ENCODE data around the gene AMIGO1.
A peak's percentile ranks its signal among the peaks of the same experiment; 100 is the strongest.

AMIGO1 gene

GRCh38 chr1:109509176-109510134 lies at the start of gene AMIGO1:
AMIGO1 (minus strand) TSS chr1:109509727; CDS start chr1:109508912, 815 bp downstream.
- DNase-seq: peak; percentile 66

GRCh38 chr1:109557520-109557919 lies 48.0 kb upstream of the AMIGO1 start:
- no peak for DNase-seq

GRCh38 chr1:109556563-109556962 lies 47.0 kb upstream of the AMIGO1 start:
- DNase-seq: no peak

- DNase-seq: peak; percentile 89
These were observed 39.1 kb upstream of the AMIGO1 start, which contains the start of gene GNAI3 for GRCh38 chr1:109548321-109549267. GNAI3 (plus strand) TSS chr1:109548615; CDS start chr1:109548721, 106 bp downstream.

DNA sequence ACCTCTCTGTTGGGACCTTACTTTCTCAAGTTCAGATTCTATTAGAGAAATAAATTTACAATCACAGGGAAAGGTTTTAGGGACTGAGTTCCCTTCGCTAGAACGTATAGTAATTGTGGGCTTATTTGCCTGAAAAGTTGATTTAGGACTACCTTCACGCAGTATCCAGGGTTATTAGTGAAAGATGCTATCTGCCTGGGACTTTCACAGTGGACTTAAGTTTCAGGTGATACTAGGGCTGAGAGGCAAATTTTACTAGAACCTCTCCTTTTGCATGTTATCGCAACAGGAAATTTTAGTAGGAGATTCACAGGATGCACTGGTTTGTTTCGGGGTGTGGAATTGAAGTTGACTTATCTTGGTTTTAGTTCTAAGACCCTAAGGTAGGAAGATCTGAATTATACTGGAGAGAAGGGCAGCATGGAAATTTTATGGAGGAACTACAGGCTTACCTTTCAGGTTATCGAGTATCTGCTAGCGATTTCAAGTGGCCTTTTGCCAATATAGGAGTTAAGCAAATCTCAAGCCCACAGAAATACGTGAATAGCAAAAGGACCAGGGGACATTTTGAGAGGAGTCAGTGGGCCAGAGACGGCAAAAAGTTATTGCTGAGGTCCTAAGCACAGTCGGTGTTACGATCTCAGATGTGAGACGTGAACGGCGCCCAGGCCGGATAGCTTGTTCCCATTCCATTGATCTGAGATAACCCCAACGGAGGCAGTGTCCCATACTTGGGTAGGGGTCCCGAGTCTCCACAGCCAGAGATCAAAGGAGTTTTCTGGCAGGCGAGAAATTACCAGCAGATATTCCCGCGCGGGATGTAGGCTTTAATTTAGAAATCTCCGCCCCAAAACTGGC lies 38.2 kb upstream of the AMIGO1 start:
- peak; percentile 15 for DNase-seq

GRCh38 chr1:109546311-109547109 lies 37.0 kb upstream of the AMIGO1 start:
- peak; percentile 87 for DNase-seq

DNA sequence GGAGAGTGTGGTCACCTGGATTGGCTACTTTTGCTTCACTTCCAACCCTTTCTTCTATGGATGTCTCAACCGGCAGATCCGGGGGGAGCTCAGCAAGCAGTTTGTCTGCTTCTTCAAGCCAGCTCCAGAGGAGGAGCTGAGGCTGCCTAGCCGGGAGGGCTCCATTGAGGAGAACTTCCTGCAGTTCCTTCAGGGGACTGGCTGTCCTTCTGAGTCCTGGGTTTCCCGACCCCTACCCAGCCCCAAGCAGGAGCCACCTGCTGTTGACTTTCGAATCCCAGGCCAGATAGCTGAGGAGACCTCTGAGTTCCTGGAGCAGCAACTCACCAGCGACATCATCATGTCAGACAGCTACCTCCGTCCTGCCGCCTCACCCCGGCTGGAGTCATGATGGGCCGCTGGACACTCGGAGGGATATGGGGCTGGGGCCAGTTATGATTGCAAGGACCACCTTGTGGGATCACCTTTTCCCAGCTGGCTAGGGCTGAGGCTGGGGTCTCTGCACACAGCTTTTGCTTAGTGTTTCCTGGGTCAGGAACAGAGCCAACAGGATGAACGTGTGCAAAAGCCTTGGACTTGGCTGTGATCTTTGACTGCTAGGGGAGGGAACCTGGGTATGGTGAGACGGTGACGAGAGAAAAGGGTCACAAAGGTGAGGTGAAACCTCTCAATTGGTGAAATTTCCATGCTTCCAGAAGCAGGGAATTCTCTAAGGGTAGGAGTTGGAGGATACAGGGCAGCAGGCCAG lies 34.6 kb upstream of the AMIGO1 start:
- no peak for DNase-seq

DNA sequence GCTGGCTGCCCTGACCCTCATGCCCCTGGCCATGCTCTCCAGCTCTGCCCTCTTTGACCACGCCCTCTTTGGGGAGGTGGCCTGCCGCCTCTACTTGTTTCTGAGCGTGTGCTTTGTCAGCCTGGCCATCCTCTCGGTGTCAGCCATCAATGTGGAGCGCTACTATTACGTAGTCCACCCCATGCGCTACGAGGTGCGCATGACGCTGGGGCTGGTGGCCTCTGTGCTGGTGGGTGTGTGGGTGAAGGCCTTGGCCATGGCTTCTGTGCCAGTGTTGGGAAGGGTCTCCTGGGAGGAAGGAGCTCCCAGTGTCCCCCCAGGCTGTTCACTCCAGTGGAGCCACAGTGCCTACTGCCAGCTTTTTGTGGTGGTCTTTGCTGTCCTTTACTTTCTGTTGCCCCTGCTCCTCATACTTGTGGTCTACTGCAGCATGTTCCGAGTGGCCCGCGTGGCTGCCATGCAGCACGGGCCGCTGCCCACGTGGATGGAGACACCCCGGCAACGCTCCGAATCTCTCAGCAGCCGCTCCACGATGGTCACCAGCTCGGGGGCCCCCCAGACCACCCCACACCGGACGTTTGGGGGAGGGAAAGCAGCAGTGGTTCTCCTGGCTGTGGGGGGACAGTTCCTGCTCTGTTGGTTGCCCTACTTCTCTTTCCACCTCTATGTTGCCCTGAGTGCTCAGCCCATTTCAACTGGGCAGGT lies 33.9 kb upstream of the AMIGO1 start:
- no peak for DNase-seq

- no peak for DNase-seq
These were observed 33.1 kb upstream of the AMIGO1 start for GRCh38 chr1:109542657-109543056.

DNA sequence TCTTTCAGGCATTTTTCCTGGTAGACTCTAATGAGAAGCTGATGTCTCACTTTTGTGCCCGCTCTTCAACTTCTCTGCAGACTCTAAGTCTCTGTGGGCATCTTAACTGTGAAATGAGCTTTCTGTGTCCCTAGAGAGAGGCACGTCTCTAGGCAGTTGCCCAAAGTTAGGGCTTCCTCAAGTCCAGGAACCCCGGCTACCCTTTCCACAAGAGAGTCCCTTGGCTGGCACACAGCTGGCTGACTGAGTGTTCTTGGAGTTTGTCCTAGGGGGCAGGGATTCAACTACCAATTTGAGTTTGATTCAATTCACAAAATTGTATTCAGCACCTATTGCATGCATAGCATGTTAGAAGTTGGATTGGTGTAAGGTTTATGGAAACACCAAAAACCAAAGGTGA lies 31.6 kb upstream of the AMIGO1 start:
- DNase-seq: no peak

DNA sequence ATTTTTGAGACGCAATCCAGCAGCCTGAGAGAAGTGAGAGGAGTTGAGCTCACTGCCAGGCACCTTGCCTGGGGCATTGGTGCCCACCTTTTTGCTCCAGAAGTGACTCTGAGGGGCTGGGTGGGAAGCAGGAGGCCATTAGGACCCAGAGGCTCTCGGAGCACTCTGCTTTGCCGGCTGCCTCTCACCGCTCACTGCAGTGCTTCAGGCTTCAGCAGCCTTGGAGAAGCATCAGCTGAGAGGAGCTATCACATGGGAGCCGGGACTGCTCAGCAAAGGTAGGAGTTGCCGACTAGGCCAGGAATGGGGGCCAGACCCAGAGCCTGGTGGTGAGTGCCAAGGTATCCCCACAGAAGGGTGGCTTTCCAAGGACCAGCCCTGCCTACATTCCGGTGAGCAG lies 30.1 kb upstream of the AMIGO1 start, which contains the start of gene GPR61:
TSS of gene GPR61 (plus strand) at position 197 of the 400 bp plus-strand sequence. CDS start 3,151 bp downstream, outside the sequence.
- no peak for DNase-seq

- DNase-seq: no peak
These were observed 29.5 kb upstream of the AMIGO1 start for GRCh38 chr1:109538827-109539555.

DNA sequence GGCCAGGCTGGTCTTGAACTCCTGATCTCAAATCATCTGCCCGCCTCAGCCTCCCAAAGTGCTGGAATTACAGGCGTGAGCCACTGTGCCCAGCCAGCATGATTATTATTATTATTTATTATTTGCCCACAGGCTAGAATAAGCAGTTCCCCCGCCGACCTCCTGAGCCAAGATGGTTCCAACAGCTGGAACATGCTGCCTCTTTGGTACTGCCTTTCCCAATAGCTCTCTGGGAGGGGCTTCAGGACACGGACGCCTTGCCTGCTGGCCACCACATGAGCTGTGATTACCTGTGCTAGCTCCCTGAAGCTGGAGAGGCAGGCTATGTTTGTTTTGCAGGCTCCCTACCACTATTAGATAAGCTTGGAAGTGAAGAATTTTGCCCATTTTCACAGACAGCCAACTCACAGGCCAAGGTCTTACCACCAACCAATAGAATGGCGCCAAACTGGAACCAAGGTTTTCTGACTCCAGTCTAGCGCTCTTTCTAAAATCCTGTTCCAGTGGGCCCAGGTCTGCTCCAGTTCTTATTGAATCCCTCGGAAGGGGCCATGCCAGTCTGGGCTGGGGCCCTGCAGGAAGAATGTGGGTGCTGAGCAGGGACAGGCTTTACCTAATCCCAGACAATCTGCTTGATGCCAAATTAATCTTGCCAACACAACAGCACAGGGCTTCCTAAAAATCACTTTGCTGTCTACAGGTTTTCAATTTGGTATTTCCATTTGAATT lies 28.1 kb upstream of the AMIGO1 start:
- no peak for DNase-seq

- no peak for DNase-seq
These were observed 26.5 kb upstream of the AMIGO1 start for GRCh38 chr1:109535971-109536491.

- DNase-seq: no peak
These were observed 26.0 kb upstream of the AMIGO1 start for GRCh38 chr1:109535481-109535880.

DNA sequence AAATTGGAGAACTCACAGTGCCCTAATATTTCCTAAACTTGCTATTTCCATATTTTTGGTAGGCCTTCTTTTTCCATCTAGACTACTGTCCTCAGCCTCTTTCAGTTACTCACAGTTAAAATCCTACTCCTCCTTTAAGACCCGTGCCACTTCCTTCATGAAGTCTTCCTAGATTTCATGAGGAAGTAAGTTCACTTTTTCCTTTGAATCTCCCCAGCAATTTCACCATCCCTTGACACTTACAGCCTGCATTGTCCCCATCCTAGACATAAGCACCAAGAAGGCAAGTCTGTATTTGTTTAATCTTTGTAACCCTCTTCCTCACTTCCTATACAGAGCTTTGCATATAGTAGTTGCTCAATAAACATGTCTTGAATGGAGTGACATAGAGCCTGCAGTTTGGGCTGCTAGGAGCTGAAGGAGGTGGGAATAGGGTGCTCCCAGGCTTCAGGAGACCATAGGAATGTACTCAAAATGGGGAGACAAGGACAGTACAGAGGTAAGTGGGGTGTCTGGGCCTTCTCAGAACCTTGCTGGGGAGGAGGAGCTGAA lies 24.9 kb upstream of the AMIGO1 start:
- DNase-seq: no peak

DNA sequence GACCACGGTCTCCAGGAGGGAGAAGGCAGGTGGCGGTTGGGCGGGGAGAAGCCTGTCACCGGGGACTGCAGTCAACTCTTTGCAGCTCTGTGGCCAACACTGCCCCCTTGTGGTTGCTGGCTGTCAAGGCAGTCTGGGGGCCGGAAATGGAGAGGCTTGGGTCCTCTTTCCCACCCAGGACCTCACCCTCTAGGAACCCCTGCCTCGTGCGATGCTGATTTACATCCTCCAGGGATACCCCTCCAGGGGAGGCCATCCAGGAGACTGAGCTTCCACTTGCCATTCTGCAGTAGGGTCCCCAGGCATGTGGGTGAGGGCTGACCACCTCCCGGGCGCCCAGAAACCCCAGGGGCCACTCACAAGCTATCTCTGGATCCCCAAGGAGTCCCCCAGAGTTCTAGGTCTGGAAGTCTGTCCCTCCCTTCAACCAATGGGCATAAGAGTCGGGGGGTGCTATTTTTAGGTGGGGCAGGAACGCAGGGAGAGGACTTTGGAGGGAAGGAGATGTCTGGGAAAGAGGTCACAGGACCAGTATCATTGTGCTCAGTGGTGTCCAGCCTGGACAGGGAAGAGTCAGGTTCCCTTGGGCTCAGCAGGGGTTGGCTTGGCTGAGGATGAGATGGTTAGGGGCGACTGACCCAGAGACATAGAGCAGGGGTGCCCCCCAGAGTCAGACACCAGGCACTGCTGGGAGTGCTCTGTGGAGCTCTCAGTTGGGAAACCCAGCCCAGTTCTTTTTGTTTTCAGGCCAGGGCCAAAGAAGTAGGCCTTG lies 23.0 kb upstream of the AMIGO1 start:
- peak; percentile 87 for DNase-seq
